ENCODE results near the gene CLCF1. TPM values are rescaled to one million over a fixed set of nuclear protein-coding genes. Genes with fewer than 3 reads are reported as not detected.

The CLCF1 gene
- total RNA-seq, 1 experiment from 2014 or later: 2.1 TPM

DNA sequence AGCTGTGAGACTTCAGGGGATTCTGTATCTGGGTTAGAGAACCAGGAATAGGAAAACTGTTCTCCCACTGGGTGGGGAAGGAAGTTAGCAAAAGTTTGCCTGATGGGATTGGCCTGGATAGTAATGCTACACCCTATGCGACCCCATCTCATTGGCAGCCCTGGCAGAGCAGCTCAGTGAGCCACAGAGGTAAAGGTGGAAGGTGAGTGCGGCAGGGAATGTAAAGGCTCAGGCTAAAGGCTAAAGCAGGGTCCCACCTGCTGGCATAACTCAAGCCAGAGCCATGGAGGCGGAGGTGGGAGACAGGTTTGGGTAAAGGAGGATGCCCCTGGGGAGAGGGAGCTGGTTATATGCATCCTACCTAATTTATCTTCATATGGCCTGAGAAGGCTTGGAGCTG, 51.3 kb downstream of the CLCF1 start:
- no peak overlapping the region for H3T11ph ChIP-seq (ENCODE audit: low read length)
- H3K4ac ChIP-seq (ENCODE audit: low read depth, low read length): no peak overlapping the region
- TF ChIP-seq, protein P1, sequence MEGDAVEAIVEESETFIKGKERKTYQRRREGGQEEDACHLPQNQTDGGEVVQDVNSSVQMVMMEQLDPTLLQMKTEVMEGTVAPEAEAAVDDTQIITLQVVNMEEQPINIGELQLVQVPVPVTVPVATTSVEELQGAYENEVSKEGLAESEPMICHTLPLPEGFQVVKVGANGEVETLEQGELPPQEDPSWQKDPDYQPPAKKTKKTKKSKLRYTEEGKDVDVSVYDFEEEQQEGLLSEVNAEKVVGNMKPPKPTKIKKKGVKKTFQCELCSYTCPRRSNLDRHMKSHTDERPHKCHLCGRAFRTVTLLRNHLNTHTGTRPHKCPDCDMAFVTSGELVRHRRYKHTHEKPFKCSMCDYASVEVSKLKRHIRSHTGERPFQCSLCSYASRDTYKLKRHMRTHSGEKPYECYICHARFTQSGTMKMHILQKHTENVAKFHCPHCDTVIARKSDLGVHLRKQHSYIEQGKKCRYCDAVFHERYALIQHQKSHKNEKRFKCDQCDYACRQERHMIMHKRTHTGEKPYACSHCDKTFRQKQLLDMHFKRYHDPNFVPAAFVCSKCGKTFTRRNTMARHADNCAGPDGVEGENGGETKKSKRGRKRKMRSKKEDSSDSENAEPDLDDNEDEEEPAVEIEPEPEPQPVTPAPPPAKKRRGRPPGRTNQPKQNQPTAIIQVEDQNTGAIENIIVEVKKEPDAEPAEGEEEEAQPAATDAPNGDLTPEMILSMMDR (conservative IDR thresholded peaks at IDR 0.05): no peak
- no peaks in the 10 kb centered on the region for H3K4me1 ChIP-seq (ENCODE audit: insufficient read depth, low read length)
- DNase-seq: no peak
- H3K14ac ChIP-seq (ENCODE audit: insufficient read depth, low read length): no peak overlapping the region; the same call in 1 of the 2 replicates
- H4K5ac ChIP-seq (ENCODE audit: insufficient read length, low read depth, low read length): no peak overlapping the region
- no peak overlapping the region for H2BK20ac ChIP-seq (ENCODE audit: low read depth, low read length, poor library complexity, severe bottlenecking)
- WGBS (ENCODE audit: extremely low coverage, insufficient read length, low lambda C conversion rate): no CpG with 5 or more reads among the region's 3 CpGs
- H2BK5ac ChIP-seq (ENCODE audit: insufficient read length, low read length): no peak overlapping the region
- no peak overlapping the region for H3K56ac ChIP-seq (ENCODE audit: insufficient read length, low read depth, low read length)
- peaks cover 11% of the 10 kb centered on the region for H3K27me3 ChIP-seq (ENCODE audit: insufficient read depth, low read length)
- Mint-ChIP-seq H3K36me3 (ENCODE audit: insufficient read depth in 1 of 3, low read depth in 3 of 3) (no peaks in the 10 kb centered on the region), H3K27ac (no peak overlapping the region), H3K4me1 (peaks cover 4 to 6% of the 10 kb centered on the region in 2 experiments), H3K27me3 (ENCODE audit: low read depth) (peaks cover 33% of the 10 kb centered on the region), H3K9me3 (no peaks in the 10 kb centered on the region; a peak in 1 of 5 replicates), H3K4me3 (no peak overlapping the region)
- no peak overlapping the region for H2BK120ac ChIP-seq (ENCODE audit: low read depth, low read length, poor library complexity, severe bottlenecking)
- H3K27ac ChIP-seq (ENCODE audit: insufficient read length, low read depth, low read length): no peak overlapping the region
- no peak overlapping the region for H3K18ac ChIP-seq (ENCODE audit: insufficient read length, low read depth, low read length)
- no peaks in the 10 kb centered on the region for H3K9me3 ChIP-seq (ENCODE audit: control insufficient read depth, low read depth, low read length)
- H3K23ac ChIP-seq (ENCODE audit: insufficient read length, low read depth, low read length): no peak overlapping the region
- no peak overlapping the region for H2BK12ac ChIP-seq (ENCODE audit: insufficient read length, low read depth, low read length)
- peaks cover 3% of the 10 kb centered on the region for H4K20me1 ChIP-seq (ENCODE audit: control insufficient read depth, insufficient read depth, insufficient read length)
- no peak overlapping the region for H4K91ac ChIP-seq (ENCODE audit: insufficient read length, low read depth, low read length)
- no peak overlapping the region for H4K8ac ChIP-seq (replicated peaks; ENCODE audit: insufficient read length, low read depth, low read length)
- H2BK15ac ChIP-seq (ENCODE audit: low read depth, low read length): no peak overlapping the region
- peaks cover 11% of the 10 kb centered on the region for H3K23me2 ChIP-seq (ENCODE audit: insufficient read length, low read depth, low read length, poor library complexity, severe bottlenecking)
- H3K79me1 ChIP-seq (ENCODE audit: insufficient read depth, low read depth, low read length, poor library complexity, severe bottlenecking): no peaks in the 10 kb centered on the region
- no peaks in the 10 kb centered on the region for H3K79me2 ChIP-seq (ENCODE audit: insufficient read depth, low read length)
- H2AK5ac ChIP-seq (ENCODE audit: insufficient read length, low read length): no peak overlapping the region
- H2AFZ ChIP-seq (ENCODE audit: low read length): no peak overlapping the region
- no peak overlapping the region for H3K9ac ChIP-seq (ENCODE audit: extremely low read depth, insufficient read length, low read length)
- H3K4me2 ChIP-seq (ENCODE audit: insufficient read depth, insufficient read length, low read length): no peak overlapping the region

Measured in H9 (cell line).